Uterus (tissue), 2 donors: ENCODE data around the gene ADO.

ENCODE experiments used
- CTCF ChIP-seq, 4 experiments: fragments of 200-600 bp in 2 of 4; fragments of 450-650 bp in 2 of 4; sonication (generic) in 2 of 4; IDR thresholded peaks; one replicate each; pipeline ENCODE4 v1.5.1; 2016 to 2019; ENCODE audit warnings: antibody characterized with exemption in 4 of 4, mild to moderate bottlenecking in 2 of 4, moderate library complexity in 1 of 4
- POLR2A ChIP-seq, 2 donors: fragments of 450-650 bp; IDR thresholded peaks; one replicate each; pipeline ENCODE4 v1.6.1; 2016; ENCODE audit warnings: antibody characterized with exemption in 2 of 2, mild to moderate bottlenecking in 1 of 2, moderate library complexity in 1 of 2

GRCh38 chr10:62856021-62856420 lies 51.5 kb downstream of the ADO start:
- TF ChIP-seq POLR2A (IDR thresholded peaks at IDR 0.05) (no peak), CTCF (IDR thresholded peaks at IDR 0.05) (no peak)
